AG09309 (cell line): ENCODE data around the gene SMG9.
"Not testable (repeated sequence)": the region's sequence is repeated elsewhere in the genome, so short reads cannot be mapped to it uniquely, and the experiment has no call there.

ENCODE experiments used
- DNase-seq: peaks from one replicate; pipeline ENCODE4 v3.0.0-alpha.2; 2010; ENCODE audit warnings: low read depth
- H3K4me3 ChIP-seq: 2 replicates; pipeline ENCODE4 v1.5.1; 2011; ENCODE audit warnings: mild to moderate bottlenecking, low read depth, low read length, moderate library complexity; ENCODE audit not compliant: control insufficient read depth
- CTCF ChIP-seq: IDR thresholded peaks from 2 replicates; pipeline ENCODE4 v1.5.1; 2011; ENCODE audit warnings: mild to moderate bottlenecking, low read depth, low read length, inconsistent platforms; ENCODE audit not compliant: insufficient read depth, control insufficient read depth; ENCODE audit errors: missing control alignments

The SMG9 gene

DNA sequence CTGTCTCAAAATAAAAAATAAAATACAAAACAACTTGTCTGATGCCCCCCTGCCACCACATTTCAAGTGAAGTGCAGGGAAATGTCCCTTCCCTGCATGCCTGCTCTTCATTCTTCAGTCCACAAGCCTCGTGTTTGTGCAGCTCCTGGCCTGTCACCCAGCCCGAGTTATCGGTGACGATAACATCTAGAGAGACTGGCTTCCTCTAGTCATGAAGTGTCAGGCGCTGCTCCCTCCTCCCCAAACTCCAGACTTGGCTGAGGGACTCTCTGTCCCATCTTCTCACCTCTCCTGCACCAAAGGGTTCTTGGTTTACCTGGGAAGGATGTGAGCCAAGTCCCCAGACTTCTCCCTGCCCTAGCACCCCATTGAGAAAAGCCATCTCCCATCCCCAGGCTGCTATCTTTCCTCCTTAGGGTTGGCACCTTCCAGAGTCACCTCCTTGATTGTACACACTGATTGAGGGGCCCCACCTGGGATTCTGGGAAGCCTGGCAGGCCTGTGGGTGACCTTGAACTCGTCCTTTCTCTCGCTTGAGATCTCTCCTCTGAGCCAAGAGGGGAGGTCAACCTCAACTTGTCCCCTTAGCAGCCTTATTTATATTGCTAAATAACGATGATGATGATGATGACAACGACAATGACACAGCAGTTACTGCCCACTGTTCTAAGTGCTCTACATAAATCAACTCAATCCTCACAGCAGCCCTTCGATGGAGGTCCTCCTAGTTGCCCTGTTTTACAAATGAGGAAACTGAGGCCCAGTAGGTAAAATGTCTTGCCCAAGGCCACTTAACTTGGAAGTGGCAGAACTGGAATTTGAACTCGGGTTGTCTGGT, 71.7 kb downstream of the SMG9 start:
- no peak overlapping the region for H3K4me3 ChIP-seq
- DNase-seq = no peak
- TF ChIP-seq CTCF = no peak

- H3K4me3 ChIP-seq, DNase-seq: not testable (repeated sequence)
Measured at GRCh38 chr19:43682269-43682668, 72.5 kb downstream of the SMG9 start.

DNA sequence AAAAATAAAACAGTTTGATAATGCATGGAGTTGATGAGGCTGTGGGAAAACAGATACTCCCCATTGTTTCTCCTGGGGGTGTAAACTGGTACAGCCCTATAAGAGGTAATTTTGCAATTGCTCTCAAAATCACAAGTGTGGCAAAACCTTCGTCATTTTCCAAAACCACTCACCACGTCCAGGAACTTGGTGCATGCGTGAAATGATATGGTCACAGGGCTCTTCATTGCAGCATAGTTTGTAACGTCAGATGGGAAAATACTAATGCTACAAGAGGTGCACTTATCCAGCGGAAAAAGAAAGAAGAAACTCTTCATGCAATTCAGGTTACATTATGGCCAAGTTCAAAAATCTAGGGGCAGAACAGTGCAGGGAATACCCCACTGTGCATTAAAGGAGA, 72.9 kb downstream of the SMG9 start:
- DNase-seq = no peak
- H3K4me3 ChIP-seq = no peak overlapping the region
- TF ChIP-seq CTCF = no peak

DNA sequence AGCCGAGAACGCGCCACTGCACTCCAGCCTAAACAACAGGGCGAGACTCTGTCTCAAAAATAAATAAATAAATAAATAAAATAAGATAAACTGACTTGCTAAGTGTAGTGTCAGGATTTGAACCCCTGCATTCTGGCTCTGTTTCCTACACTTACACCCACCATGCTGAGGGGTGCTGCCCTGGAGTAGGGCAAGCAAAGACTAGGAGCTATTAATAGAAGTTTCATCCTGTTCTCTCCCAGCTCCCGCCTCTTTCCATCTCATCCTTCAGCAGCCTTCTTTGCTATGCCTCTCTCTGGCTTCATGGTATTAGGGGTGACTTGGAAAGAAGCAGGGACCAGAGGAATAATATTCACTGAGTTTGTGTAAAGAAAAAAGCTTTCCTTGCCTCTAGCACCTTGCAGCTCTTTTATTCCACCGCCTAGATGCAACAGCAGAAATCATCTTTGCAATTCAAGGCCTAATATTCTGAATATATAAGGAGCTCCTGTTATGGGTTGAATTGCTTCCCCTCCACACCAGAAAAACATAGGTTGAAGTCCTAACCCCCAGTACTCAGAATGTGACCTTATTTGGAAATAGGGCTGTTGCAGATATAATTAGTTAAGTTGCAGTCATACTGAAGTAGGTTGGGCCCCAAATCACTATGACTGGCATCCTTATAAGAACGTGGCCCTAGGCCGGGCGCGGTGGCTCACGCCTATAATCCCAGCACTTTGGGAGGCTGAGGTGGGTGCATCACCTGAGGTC, 76.1 kb downstream of the SMG9 start:
- no peak for DNase-seq
- TF ChIP-seq CTCF = no peak
- no peak overlapping the region for H3K4me3 ChIP-seq
